Measurements from ENCODE around the gene PGAP3.

Gene PGAP3, protein sequence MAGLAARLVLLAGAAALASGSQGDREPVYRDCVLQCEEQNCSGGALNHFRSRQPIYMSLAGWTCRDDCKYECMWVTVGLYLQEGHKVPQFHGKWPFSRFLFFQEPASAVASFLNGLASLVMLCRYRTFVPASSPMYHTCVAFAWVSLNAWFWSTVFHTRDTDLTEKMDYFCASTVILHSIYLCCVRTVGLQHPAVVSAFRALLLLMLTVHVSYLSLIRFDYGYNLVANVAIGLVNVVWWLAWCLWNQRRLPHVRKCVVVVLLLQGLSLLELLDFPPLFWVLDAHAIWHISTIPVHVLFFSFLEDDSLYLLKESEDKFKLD

DNA sequence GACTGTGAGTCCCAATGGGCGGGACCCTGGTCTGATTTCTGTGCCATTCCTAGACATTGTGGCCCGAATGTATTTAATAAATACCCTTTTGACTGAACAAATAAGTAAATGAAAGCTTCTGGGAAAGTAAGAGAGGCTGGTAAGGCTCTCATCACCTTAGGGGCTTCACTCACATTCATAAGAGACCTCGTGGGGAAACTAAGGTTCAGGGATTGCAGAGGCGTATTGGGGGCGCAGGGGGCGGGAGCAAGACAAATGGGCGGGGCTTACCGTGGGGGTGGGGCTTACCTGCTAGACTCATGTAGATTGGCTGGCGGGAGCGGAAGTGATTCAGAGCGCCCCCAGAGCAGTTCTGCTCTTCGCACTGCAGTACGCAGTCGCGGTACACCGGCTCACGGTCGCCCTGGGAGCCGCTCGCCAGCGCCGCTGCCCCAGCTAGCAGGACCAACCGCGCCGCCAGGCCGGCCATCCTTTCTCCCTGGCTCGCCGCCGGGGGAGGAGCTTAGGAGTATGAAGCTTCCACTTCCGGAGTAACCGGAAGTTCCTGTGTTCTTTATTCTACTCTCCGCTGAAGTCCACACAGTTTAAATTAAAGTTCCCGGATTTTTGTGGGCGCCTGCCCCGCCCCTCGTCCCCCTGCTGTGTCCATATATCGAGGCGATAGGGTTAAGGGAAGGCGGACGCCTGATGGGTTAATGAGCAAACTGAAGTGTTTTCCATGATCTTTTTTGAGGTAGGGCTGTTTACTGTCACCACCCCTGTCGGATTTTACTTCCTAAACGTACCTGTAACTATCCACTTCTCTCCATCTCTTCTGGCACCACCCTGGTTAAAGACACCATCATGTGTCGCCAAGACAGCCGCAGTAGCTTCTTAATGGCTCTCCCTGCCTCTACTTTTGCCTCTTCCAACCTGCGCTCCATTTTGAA is at the start of gene PGAP3:
PGAP3 (minus strand) TSS at position 512 of the 929 bp plus-strand sequence; CDS start at position 469, 43 bp downstream.
- H2AFZ ChIP-seq (ENCODE audit: low read length), result peak within 1 kb of the TSS; percentile 67; the same call in 1 of the 2 replicates
- no peaks in the 10 kb centered on the region for H3K9me3 ChIP-seq (ENCODE audit: low read length)
- H3K9ac ChIP-seq (ENCODE audit: low read length), result peak within 1 kb of the TSS; percentile 74
- no peaks in the 10 kb centered on the region for H4K20me1 ChIP-seq (ENCODE audit: insufficient read depth, low read length)
- H3K79me2 ChIP-seq (ENCODE audit: insufficient read depth, low read length), result no peaks in the 10 kb centered on the region
- H3K9me2 ChIP-seq (ENCODE audit: low read depth, low read length), result no peaks in the 10 kb centered on the region
- peak within 1 kb of the TSS; percentile 92 for H3K4me2 ChIP-seq (ENCODE audit: low read length)
- H3K4me3 ChIP-seq (ENCODE audit: low read depth, low read length, poor library complexity, severe bottlenecking), result peak within 1 kb of the TSS; percentile 77
- no peak for TF ChIP-seq EZH2 (IDR thresholded peaks at IDR 0.05; ENCODE audit: borderline replicate concordance, low read length)
- TF ChIP-seq, protein P1, sequence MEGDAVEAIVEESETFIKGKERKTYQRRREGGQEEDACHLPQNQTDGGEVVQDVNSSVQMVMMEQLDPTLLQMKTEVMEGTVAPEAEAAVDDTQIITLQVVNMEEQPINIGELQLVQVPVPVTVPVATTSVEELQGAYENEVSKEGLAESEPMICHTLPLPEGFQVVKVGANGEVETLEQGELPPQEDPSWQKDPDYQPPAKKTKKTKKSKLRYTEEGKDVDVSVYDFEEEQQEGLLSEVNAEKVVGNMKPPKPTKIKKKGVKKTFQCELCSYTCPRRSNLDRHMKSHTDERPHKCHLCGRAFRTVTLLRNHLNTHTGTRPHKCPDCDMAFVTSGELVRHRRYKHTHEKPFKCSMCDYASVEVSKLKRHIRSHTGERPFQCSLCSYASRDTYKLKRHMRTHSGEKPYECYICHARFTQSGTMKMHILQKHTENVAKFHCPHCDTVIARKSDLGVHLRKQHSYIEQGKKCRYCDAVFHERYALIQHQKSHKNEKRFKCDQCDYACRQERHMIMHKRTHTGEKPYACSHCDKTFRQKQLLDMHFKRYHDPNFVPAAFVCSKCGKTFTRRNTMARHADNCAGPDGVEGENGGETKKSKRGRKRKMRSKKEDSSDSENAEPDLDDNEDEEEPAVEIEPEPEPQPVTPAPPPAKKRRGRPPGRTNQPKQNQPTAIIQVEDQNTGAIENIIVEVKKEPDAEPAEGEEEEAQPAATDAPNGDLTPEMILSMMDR (IDR thresholded peaks at IDR 0.05; ENCODE audit: low read length), result no peak
- peaks cover 21% of the 10 kb centered on the region for H3K4me1 ChIP-seq (ENCODE audit: insufficient read depth, low read length, severe bottlenecking)
- no peaks in the 10 kb centered on the region for H3K27me3 ChIP-seq (ENCODE audit: insufficient read depth, low read length)
- H3K27ac ChIP-seq (ENCODE audit: low read depth, low read length, poor library complexity, severe bottlenecking), result peak within 1 kb of the TSS; percentile 75
- H3F3A ChIP-seq (ENCODE audit: insufficient read depth, low read length), result no peaks in the 10 kb centered on the region
- no peaks in the 10 kb centered on the region for H3K36me3 ChIP-seq (ENCODE audit: insufficient read depth, low read length)

DNA sequence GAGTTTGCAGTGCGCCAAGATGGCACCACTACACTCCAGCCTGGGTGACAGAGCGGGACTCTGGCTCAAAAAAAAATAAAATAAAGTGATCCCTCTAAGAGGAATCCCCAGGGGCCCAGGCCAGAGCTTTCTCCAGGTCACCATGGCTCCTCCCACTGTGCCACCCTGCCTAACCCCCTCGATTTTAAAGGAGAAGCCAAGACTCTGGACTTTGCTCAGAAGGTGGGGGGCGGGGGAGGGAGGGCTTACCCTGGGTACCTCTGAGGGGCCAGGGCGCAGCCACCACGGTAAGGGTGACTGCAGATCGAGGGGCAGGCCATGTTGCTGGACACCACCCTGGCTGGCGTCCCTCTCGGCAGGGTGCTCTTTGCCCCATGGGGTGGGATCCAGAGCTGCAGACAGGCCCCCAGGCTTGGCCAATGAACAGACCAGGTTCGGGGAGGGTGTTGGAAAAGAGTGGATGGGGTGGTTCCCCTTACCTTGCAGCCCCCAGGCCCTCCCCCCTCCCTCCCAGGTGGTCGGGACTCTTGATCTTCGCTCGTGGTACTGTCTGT is 49.4 kb upstream of the PGAP3 start:
- peaks cover 30% of the 10 kb centered on the region for H3K4me1 ChIP-seq (ENCODE audit: insufficient read depth, low read length, severe bottlenecking)
- no peak overlapping the region for H3K4me3 ChIP-seq (ENCODE audit: low read depth, low read length, poor library complexity, severe bottlenecking)
- TF ChIP-seq EZH2 (IDR thresholded peaks at IDR 0.05; ENCODE audit: borderline replicate concordance, low read length), result no peak
- TF ChIP-seq, protein P1 (IDR thresholded peaks at IDR 0.05; ENCODE audit: low read length), result no peak
- H3K79me2 ChIP-seq (ENCODE audit: insufficient read depth, low read length), result no peaks in the 10 kb centered on the region
- H3K36me3 ChIP-seq (ENCODE audit: insufficient read depth, low read length), result no peaks in the 10 kb centered on the region
- H3K9me2 ChIP-seq (ENCODE audit: low read depth, low read length), result no peaks in the 10 kb centered on the region
- H3K27me3 ChIP-seq (ENCODE audit: insufficient read depth, low read length), result peaks cover 7% of the 10 kb centered on the region; the same call in 1 of the 2 replicates
- H3K27ac ChIP-seq (ENCODE audit: low read depth, low read length, poor library complexity, severe bottlenecking), result no peak overlapping the region
- H3K9ac ChIP-seq (ENCODE audit: low read length), result no peak overlapping the region
- H3K4me2 ChIP-seq (ENCODE audit: low read length), result peak overlapping the region; percentile 57; the same call in 1 of the 2 replicates
- H4K20me1 ChIP-seq (ENCODE audit: insufficient read depth, low read length), result no peaks in the 10 kb centered on the region
- no peaks in the 10 kb centered on the region for H3K9me3 ChIP-seq (ENCODE audit: low read length)
- no peak overlapping the region for H2AFZ ChIP-seq (ENCODE audit: low read length)
- no peaks in the 10 kb centered on the region; the same call in 1 of the 2 replicates for H3F3A ChIP-seq (ENCODE audit: insufficient read depth, low read length)

GRCh38 chr17:39736319-39737165 is 48.7 kb upstream of the PGAP3 start:
- H4K20me1 ChIP-seq (ENCODE audit: insufficient read depth, low read length), result no peaks in the 10 kb centered on the region
- H3K9me2 ChIP-seq (ENCODE audit: low read depth, low read length), result no peaks in the 10 kb centered on the region
- H3K4me2 ChIP-seq (ENCODE audit: low read length), result no peak overlapping the region
- H3K4me3 ChIP-seq (ENCODE audit: low read depth, low read length, poor library complexity, severe bottlenecking), result no peak overlapping the region
- H3K79me2 ChIP-seq (ENCODE audit: insufficient read depth, low read length), result no peaks in the 10 kb centered on the region
- H3K27me3 ChIP-seq (ENCODE audit: insufficient read depth, low read length), result peaks cover 7% of the 10 kb centered on the region; the same call in 1 of the 2 replicates
- H3K36me3 ChIP-seq (ENCODE audit: insufficient read depth, low read length), result no peaks in the 10 kb centered on the region
- H3K9ac ChIP-seq (ENCODE audit: low read length), result no peak overlapping the region
- TF ChIP-seq EZH2 (IDR thresholded peaks at IDR 0.05; ENCODE audit: borderline replicate concordance, low read length), result no peak
- TF ChIP-seq, protein P1 (IDR thresholded peaks at IDR 0.05; ENCODE audit: low read length), result no peak
- peaks cover 30% of the 10 kb centered on the region for H3K4me1 ChIP-seq (ENCODE audit: insufficient read depth, low read length, severe bottlenecking)
- H3K9me3 ChIP-seq (ENCODE audit: low read length), result no peaks in the 10 kb centered on the region
- no peak overlapping the region for H2AFZ ChIP-seq (ENCODE audit: low read length)
- H3F3A ChIP-seq (ENCODE audit: insufficient read depth, low read length), result no peaks in the 10 kb centered on the region; the same call in 1 of the 2 replicates
- no peak overlapping the region for H3K27ac ChIP-seq (ENCODE audit: low read depth, low read length, poor library complexity, severe bottlenecking)
